Neural cell (in vitro differentiated cells): ENCODE results near the gene ITGA3. TPM values are rescaled to one million over a fixed set of nuclear protein-coding genes. Genes with fewer than 3 reads are reported as not detected.

Experiments used
- H2AFZ ChIP-seq: fragments of 200-600, 300-800 bp; sonication (generic), shearing (Covaris generic); 2 replicates; pipeline ENCODE4 v1.6.0; 2014; ENCODE audit warnings: low read depth, mild to moderate bottlenecking, antibody characterized with exemption, low read length, moderate library complexity
- H3F3A ChIP-seq: fragments of 200-600 bp; shearing (Covaris generic); 2 replicates; pipeline ENCODE4 v1.6.1; 2016; ENCODE audit warnings: mild to moderate bottlenecking, moderate library complexity, mixed read lengths, antibody characterized with exemption, low read length; ENCODE audit not compliant: insufficient read depth, poor library complexity, severe bottlenecking
- H3K27ac ChIP-seq: fragments of 200-600, 300-800 bp; sonication (generic), shearing (Covaris generic); 2 replicates; pipeline ENCODE4 v1.5.1; 2014; ENCODE audit warnings: mild to moderate bottlenecking, low read length, moderate library complexity
- H3K27me3 ChIP-seq: fragments of 300-800, 200-600 bp; sonication (generic), shearing (Covaris generic); 2 replicates; pipeline ENCODE4 v1.6.0; 2014; ENCODE audit warnings: mild to moderate bottlenecking, low read depth, low read length, moderate library complexity; ENCODE audit not compliant: insufficient read depth
- H3K36me3 ChIP-seq: fragments of 300-800, 200-600 bp; sonication (generic), shearing (Covaris generic); 2 replicates; pipeline ENCODE4 v1.5.1; 2014; ENCODE audit warnings: mild to moderate bottlenecking, antibody characterized with exemption, low read length, moderate library complexity; ENCODE audit not compliant: insufficient read depth
- H3K4me2 ChIP-seq: fragments of 300-800, 200-600 bp; sonication (generic), shearing (Covaris generic); 2 replicates; pipeline ENCODE4 v1.6.0; 2014; ENCODE audit warnings: mild to moderate bottlenecking, low read length
- H3K4me3 ChIP-seq: fragments of 300-800, 200-600 bp; sonication (generic), shearing (Covaris generic); 2 replicates; pipeline ENCODE4 v1.5.1; 2014; ENCODE audit warnings: mild to moderate bottlenecking, low read length, moderate library complexity
- H3K79me2 ChIP-seq: fragments of 200-600 bp; shearing (Covaris generic); replicated peaks from 2 replicates; pipeline ENCODE4 v1.6.0; 2014; ENCODE audit warnings: mild to moderate bottlenecking, low read length, moderate library complexity; ENCODE audit not compliant: insufficient read depth
- H3K9ac ChIP-seq: fragments of 300-800, 200-600 bp; sonication (generic), shearing (Covaris generic); 2 replicates; pipeline ENCODE4 v1.6.1; 2016; ENCODE audit warnings: mild to moderate bottlenecking, low read length, mixed read lengths
- H3K9me2 ChIP-seq: fragments of 200-600 bp; shearing (Covaris generic); 2 replicates; pipeline ENCODE4 v1.6.1; 2016; ENCODE audit warnings: mild to moderate bottlenecking, low read length, mixed read lengths; ENCODE audit not compliant: insufficient read depth
- H3K9me3 ChIP-seq: fragments of 200-600, 300-800 bp; sonication (generic), shearing (Covaris generic); 2 replicates; pipeline ENCODE4 v1.6.1; 2016; ENCODE audit warnings: mild to moderate bottlenecking, mixed run types, low read length, moderate library complexity, mixed read lengths
- H4K20me1 ChIP-seq: fragments of 200-600 bp; shearing (Covaris generic); 2 replicates; pipeline ENCODE4 v1.6.1; 2016; ENCODE audit warnings: mild to moderate bottlenecking, mixed run types; ENCODE audit not compliant: insufficient read depth
- EP300 ChIP-seq: fragments of 450-650 bp; conservative IDR thresholded peaks from 2 replicates; pipeline ENCODE4 v1.6.1; 2014; ENCODE audit warnings: antibody characterized with exemption, mild to moderate bottlenecking, moderate library complexity; ENCODE audit not compliant: poor library complexity, severe bottlenecking
- EZH2 ChIP-seq: fragments of 200-600, 300-800 bp; shearing (Covaris generic), sonication (generic); IDR thresholded peaks from 2 replicates; pipeline ENCODE4 v1.6.1; 2014; ENCODE audit warnings: antibody characterized with exemption, low read length, borderline replicate concordance, mild to moderate bottlenecking; ENCODE audit not compliant: insufficient read depth, poor library complexity, severe bottlenecking
- MXI1 ChIP-seq: fragments of 450-650 bp; conservative IDR thresholded peaks from 2 replicates; pipeline ENCODE4 v1.6.1; 2014; ENCODE audit warnings: antibody characterized with exemption, mild to moderate bottlenecking; ENCODE audit not compliant: poor library complexity, severe bottlenecking
- POLR2AphosphoS5 ChIP-seq: IDR thresholded peaks from 2 replicates; pipeline ENCODE4 v1.6.1; 2012
- RAD21 ChIP-seq: fragments of 450-650 bp; conservative IDR thresholded peaks from 2 replicates; pipeline ENCODE4 v1.6.1; 2014; ENCODE audit warnings: antibody characterized with exemption, mild to moderate bottlenecking, moderate library complexity
- SMC3 ChIP-seq: fragments of 450-650 bp; conservative IDR thresholded peaks from 2 replicates; pipeline ENCODE4 v1.6.1; 2014; ENCODE audit warnings: antibody characterized with exemption, mild to moderate bottlenecking, moderate library complexity; ENCODE audit not compliant: poor library complexity
- TAF1 ChIP-seq: IDR thresholded peaks from 2 replicates; pipeline ENCODE4 v1.6.1; 2012; ENCODE audit warnings: low read depth
- polyA plus RNA-seq: library from polyadenylated mRNA; depleted of rRNA; stranded (reverse); fragments of >200 nt; gene quantifications from 2 replicates; pipeline ENCODE4 v1.2.3, GENCODE V29; 2014
- TF ChIP-seq, protein P1 (sequence below): fragments of 450-650 bp; IDR thresholded peaks from 2 replicates; pipeline ENCODE4 v1.5.1; 2014; ENCODE audit warnings: antibody characterized with exemption, mild to moderate bottlenecking, moderate library complexity; ENCODE audit not compliant: poor library complexity, severe bottlenecking
- TF ChIP-seq, protein P2 (sequence below): IDR thresholded peaks from 2 replicates; pipeline ENCODE4 v1.6.1; 2012; ENCODE audit warnings: borderline replicate concordance

Gene ITGA3
- polyA plus RNA-seq, 1 donor from 2014 or later, result 33.0 TPM

DNA sequence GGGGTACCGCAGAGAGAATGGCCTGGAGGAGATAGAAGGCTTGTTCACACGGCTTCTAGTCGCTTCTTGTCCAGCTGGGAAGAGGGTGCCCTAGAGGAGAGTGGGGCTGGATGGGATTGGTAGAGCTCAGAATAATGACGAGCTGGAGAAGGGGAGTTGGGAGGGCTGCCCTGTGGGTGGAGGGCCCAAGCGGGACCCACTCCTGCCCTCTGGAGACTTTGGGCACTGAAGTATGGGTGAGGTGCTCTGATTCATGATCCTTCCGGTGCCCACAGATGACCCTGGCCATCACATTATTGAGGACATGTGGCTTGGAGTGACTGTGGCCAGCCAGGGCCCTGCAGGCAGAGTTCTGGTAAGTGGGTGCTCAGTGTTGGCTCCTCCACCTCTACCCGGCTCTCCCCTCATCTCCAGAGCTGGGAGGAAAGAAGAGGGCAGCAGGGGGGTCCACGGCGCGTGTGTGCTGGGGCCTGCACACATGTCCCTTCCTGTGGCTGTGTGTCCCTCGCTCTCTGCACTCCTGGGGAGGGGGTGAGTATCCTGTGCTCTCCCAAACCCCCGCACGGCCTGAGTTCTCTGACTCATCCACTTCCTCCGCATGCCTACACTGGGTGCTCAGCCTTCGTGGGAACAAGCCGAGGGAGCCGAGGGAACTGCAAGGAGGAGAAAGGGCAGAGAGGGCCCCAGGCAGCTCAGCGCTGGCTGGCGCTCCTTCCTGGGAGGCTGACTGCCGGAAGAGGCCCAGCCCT is 8.5 kb downstream of the ITGA3 start:
- H3K36me3 ChIP-seq, result peaks cover 6% of the 10 kb centered on the region
- no peaks in the 10 kb centered on the region for H3K9me2 ChIP-seq
- H3K79me2 ChIP-seq, result no peaks in the 10 kb centered on the region
- H3K9me3 ChIP-seq, result no peaks in the 10 kb centered on the region
- H4K20me1 ChIP-seq, result no peaks in the 10 kb centered on the region
- H3K4me3 ChIP-seq, result no peak overlapping the region
- TF ChIP-seq MXI1, result no peak
- TF ChIP-seq EZH2, result no peak
- TF ChIP-seq EP300, result no peak
- TF ChIP-seq TAF1, result no peak
- TF ChIP-seq POLR2AphosphoS5, result no peak
- TF ChIP-seq, protein P1, sequence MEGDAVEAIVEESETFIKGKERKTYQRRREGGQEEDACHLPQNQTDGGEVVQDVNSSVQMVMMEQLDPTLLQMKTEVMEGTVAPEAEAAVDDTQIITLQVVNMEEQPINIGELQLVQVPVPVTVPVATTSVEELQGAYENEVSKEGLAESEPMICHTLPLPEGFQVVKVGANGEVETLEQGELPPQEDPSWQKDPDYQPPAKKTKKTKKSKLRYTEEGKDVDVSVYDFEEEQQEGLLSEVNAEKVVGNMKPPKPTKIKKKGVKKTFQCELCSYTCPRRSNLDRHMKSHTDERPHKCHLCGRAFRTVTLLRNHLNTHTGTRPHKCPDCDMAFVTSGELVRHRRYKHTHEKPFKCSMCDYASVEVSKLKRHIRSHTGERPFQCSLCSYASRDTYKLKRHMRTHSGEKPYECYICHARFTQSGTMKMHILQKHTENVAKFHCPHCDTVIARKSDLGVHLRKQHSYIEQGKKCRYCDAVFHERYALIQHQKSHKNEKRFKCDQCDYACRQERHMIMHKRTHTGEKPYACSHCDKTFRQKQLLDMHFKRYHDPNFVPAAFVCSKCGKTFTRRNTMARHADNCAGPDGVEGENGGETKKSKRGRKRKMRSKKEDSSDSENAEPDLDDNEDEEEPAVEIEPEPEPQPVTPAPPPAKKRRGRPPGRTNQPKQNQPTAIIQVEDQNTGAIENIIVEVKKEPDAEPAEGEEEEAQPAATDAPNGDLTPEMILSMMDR, result no peak
- no peak for TF ChIP-seq RAD21
- TF ChIP-seq, protein P2, sequence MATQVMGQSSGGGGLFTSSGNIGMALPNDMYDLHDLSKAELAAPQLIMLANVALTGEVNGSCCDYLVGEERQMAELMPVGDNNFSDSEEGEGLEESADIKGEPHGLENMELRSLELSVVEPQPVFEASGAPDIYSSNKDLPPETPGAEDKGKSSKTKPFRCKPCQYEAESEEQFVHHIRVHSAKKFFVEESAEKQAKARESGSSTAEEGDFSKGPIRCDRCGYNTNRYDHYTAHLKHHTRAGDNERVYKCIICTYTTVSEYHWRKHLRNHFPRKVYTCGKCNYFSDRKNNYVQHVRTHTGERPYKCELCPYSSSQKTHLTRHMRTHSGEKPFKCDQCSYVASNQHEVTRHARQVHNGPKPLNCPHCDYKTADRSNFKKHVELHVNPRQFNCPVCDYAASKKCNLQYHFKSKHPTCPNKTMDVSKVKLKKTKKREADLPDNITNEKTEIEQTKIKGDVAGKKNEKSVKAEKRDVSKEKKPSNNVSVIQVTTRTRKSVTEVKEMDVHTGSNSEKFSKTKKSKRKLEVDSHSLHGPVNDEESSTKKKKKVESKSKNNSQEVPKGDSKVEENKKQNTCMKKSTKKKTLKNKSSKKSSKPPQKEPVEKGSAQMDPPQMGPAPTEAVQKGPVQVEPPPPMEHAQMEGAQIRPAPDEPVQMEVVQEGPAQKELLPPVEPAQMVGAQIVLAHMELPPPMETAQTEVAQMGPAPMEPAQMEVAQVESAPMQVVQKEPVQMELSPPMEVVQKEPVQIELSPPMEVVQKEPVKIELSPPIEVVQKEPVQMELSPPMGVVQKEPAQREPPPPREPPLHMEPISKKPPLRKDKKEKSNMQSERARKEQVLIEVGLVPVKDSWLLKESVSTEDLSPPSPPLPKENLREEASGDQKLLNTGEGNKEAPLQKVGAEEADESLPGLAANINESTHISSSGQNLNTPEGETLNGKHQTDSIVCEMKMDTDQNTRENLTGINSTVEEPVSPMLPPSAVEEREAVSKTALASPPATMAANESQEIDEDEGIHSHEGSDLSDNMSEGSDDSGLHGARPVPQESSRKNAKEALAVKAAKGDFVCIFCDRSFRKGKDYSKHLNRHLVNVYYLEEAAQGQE, result no peak
- TF ChIP-seq SMC3, result no peak
- H3F3A ChIP-seq, result no peaks in the 10 kb centered on the region
- no peak overlapping the region for H3K27ac ChIP-seq
- H2AFZ ChIP-seq, result no peak overlapping the region
- H3K9ac ChIP-seq, result no peak overlapping the region
- no peak overlapping the region for H3K4me2 ChIP-seq
- no peaks in the 10 kb centered on the region for H3K27me3 ChIP-seq

DNA sequence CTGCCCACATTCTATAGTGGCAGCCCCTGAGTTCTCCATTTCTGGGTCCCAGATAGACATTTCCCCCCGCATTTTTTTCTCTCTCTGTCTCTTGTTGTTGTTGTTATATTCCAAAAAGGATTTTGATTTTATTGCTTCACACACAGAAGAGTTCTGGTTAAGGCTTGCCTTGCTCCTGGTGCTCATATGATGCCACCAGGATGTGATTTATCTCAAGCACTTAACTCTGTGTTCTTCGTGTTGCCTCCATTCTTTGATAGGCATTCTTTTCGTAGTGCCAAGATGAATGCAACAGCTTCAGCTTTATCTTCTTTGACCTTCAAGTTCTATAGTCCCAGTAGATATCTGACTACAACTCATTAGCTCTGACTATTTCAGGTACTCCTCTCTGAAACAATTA is 9.1 kb downstream of the ITGA3 start:
- H3K27me3 ChIP-seq, result no peaks in the 10 kb centered on the region
- H4K20me1 ChIP-seq, result no peaks in the 10 kb centered on the region
- no peaks in the 10 kb centered on the region for H3K79me2 ChIP-seq
- H3K9me2 ChIP-seq, result no peaks in the 10 kb centered on the region
- H3K4me2 ChIP-seq, result no peak overlapping the region
- H3F3A ChIP-seq, result no peaks in the 10 kb centered on the region
- H3K9me3 ChIP-seq, result no peaks in the 10 kb centered on the region
- no peak overlapping the region for H2AFZ ChIP-seq
- H3K36me3 ChIP-seq, result peaks cover 6% of the 10 kb centered on the region
- no peak for TF ChIP-seq SMC3
- TF ChIP-seq RAD21, result no peak
- TF ChIP-seq EP300, result no peak
- TF ChIP-seq EZH2, result no peak
- TF ChIP-seq POLR2AphosphoS5, result no peak
- TF ChIP-seq, protein P2, result no peak
- TF ChIP-seq, protein P1, result no peak
- no peak overlapping the region for H3K27ac ChIP-seq
- H3K4me3 ChIP-seq, result no peak overlapping the region
- H3K9ac ChIP-seq, result no peak overlapping the region
